ENCODE data around the gene NBAS. TPM values are rescaled to one million over a fixed set of nuclear protein-coding genes. Genes with fewer than 3 reads are reported as not detected.

NBAS gene
- total RNA-seq, 1 experiment from 2014 or later: 36.3 TPM

DNA sequence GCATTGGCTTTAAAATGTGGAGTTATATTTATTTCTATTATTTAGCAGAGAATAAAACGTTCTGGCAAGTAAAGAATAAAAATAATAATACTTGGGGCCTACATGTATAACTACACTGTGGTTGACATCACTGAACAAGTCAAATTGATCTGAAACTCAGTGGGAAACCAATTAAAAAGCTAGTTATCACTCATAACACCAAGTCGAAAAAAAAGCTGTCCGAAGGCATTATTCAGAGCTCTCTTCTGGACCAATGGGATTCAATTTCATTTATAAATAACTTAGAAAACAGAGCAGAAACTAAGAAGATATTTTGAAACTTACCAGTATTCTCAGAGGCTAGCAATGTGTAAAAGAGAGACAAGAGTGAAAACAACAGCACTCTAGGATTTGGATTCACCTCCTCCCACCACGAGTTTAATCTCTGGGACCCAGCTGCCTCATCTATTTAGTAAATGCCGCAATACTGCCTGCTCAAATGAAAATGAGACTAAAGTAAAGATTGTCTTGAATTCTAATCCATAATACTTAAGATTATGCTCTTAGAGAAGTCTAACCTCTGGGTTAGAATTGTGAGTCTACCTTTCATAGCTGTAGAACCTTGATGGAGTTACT, 128.4 kb downstream of the NBAS start:
- no peak overlapping the region for H3K4me3 ChIP-seq (ENCODE audit: low read depth in 2 of 2, low read length in 2 of 2)
- H3K36me3 ChIP-seq (ENCODE audit: control insufficient read depth, insufficient read depth, low read length): no peaks in the 10 kb centered on the region
- no TSS peak for BruUV-seq (replicated peaks)
- intact Hi-C loops (cut with micrococcal nuclease; ENCODE audit: unreplicated experiment) (no loop called here), in situ Hi-C loops (cut with HindIII; ENCODE audit: low pct_unique_long_range_greater_than_20kb, low sequenced_read_pairs) (no loop called here)
- no peaks in the 10 kb centered on the region for H3K9me3 ChIP-seq (ENCODE audit: control insufficient read depth, insufficient read depth, low read depth, low read length)
- ChIA-PET POLR2A (no interaction called here), CTCF (no interaction called here)
- no peaks in the 10 kb centered on the region for H3K4me1 ChIP-seq (ENCODE audit: control insufficient read depth, insufficient read depth, low read length)
- H3K27me3 ChIP-seq (ENCODE audit: control insufficient read depth, insufficient read depth, low read length): no peaks in the 10 kb centered on the region
- no peak for TF ChIP-seq SIN3A (IDR thresholded peaks at IDR 0.05; ENCODE audit: borderline replicate concordance, insufficient read depth, low read depth, low read length)
- no peak for TF ChIP-seq TCF7L2 (IDR thresholded peaks at IDR 0.05; ENCODE audit: low read depth, low read length)
- TF ChIP-seq, protein P1, sequence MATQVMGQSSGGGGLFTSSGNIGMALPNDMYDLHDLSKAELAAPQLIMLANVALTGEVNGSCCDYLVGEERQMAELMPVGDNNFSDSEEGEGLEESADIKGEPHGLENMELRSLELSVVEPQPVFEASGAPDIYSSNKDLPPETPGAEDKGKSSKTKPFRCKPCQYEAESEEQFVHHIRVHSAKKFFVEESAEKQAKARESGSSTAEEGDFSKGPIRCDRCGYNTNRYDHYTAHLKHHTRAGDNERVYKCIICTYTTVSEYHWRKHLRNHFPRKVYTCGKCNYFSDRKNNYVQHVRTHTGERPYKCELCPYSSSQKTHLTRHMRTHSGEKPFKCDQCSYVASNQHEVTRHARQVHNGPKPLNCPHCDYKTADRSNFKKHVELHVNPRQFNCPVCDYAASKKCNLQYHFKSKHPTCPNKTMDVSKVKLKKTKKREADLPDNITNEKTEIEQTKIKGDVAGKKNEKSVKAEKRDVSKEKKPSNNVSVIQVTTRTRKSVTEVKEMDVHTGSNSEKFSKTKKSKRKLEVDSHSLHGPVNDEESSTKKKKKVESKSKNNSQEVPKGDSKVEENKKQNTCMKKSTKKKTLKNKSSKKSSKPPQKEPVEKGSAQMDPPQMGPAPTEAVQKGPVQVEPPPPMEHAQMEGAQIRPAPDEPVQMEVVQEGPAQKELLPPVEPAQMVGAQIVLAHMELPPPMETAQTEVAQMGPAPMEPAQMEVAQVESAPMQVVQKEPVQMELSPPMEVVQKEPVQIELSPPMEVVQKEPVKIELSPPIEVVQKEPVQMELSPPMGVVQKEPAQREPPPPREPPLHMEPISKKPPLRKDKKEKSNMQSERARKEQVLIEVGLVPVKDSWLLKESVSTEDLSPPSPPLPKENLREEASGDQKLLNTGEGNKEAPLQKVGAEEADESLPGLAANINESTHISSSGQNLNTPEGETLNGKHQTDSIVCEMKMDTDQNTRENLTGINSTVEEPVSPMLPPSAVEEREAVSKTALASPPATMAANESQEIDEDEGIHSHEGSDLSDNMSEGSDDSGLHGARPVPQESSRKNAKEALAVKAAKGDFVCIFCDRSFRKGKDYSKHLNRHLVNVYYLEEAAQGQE (IDR thresholded peaks at IDR 0.05; ENCODE audit: insufficient read depth in 1 of 2, low read depth in 2 of 2, low read length in 1 of 2): no peak
- TF ChIP-seq POLR2AphosphoS5 (IDR thresholded peaks at IDR 0.05; ENCODE audit: low read depth, low read length): no peak
- TF ChIP-seq, protein P2, sequence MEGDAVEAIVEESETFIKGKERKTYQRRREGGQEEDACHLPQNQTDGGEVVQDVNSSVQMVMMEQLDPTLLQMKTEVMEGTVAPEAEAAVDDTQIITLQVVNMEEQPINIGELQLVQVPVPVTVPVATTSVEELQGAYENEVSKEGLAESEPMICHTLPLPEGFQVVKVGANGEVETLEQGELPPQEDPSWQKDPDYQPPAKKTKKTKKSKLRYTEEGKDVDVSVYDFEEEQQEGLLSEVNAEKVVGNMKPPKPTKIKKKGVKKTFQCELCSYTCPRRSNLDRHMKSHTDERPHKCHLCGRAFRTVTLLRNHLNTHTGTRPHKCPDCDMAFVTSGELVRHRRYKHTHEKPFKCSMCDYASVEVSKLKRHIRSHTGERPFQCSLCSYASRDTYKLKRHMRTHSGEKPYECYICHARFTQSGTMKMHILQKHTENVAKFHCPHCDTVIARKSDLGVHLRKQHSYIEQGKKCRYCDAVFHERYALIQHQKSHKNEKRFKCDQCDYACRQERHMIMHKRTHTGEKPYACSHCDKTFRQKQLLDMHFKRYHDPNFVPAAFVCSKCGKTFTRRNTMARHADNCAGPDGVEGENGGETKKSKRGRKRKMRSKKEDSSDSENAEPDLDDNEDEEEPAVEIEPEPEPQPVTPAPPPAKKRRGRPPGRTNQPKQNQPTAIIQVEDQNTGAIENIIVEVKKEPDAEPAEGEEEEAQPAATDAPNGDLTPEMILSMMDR (IDR thresholded peaks at IDR 0.05): no peak
- ATAC-seq (no peak), DNase-seq (ENCODE audit: low read depth, low spot score) (no peak)
- no peak overlapping the region for H3K27ac ChIP-seq (ENCODE audit: low read length)

DNA sequence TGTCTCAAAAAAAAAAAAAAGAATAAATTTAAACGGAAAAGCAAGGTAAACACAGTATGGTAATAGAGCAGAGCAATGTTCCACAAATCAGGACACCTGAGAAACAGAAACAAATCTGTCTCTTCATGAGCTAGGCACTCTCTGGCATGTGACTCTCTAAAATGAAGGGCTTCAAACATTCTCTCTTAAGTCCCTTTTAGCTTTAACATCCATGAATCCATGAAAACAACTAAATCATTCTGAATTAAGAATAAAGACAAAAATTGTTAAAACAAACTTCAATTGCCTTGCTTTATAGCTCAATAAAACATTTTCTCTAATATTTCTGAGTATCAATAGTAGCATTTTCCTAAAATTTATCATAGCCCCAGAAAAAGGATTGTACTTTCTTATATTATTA, 132.1 kb downstream of the NBAS start:
- POLR2A ChIA-PET: no interaction called here
- intact Hi-C loops (cut with micrococcal nuclease; ENCODE audit: unreplicated experiment): no loop called here

More for the DNA sequence above, 132.1 kb downstream of the NBAS start:
- DNase-seq (ENCODE audit: low read depth, low spot score) (no peak), ATAC-seq (no peak)
- TF ChIP-seq POLR2AphosphoS5 (IDR thresholded peaks at IDR 0.05; ENCODE audit: low read depth, low read length): no peak
- TF ChIP-seq, protein P2 (IDR thresholded peaks at IDR 0.05): no peak
- TF ChIP-seq SIN3A (IDR thresholded peaks at IDR 0.05; ENCODE audit: borderline replicate concordance, insufficient read depth, low read depth, low read length): no peak
- no peak for TF ChIP-seq TCF7L2 (IDR thresholded peaks at IDR 0.05; ENCODE audit: low read depth, low read length)
- TF ChIP-seq, protein P1 (IDR thresholded peaks at IDR 0.05; ENCODE audit: insufficient read depth in 1 of 2, low read depth in 2 of 2, low read length in 1 of 2): no peak
- Histone ChIP-seq H3K27me3 (ENCODE audit: control insufficient read depth, insufficient read depth, low read length) (no peaks in the 10 kb centered on the region), H3K36me3 (ENCODE audit: control insufficient read depth, insufficient read depth, low read length) (no peaks in the 10 kb centered on the region), H3K4me3 (ENCODE audit: low read depth in 2 of 2, low read length in 2 of 2) (no peak overlapping the region), H3K27ac (ENCODE audit: low read length) (no peak overlapping the region), H3K9me3 (ENCODE audit: control insufficient read depth, insufficient read depth, low read depth, low read length) (no peaks in the 10 kb centered on the region), H3K4me1 (ENCODE audit: control insufficient read depth, insufficient read depth, low read length) (no peaks in the 10 kb centered on the region)
- CTCF ChIA-PET: no interaction called here
- BruUV-seq (replicated peaks): no TSS peak
- in situ Hi-C loops (cut with HindIII; ENCODE audit: low pct_unique_long_range_greater_than_20kb, low sequenced_read_pairs): no loop called here

All from Panc1 (cell line).